H4 (cell line): ENCODE data around the gene GLT6D1. TPM values are rescaled to one million over a fixed set of nuclear protein-coding genes. Genes with fewer than 3 reads are reported as not detected.
"Not testable (repeated sequence)": the region's sequence is repeated elsewhere in the genome, so short reads cannot be mapped to it uniquely, and the experiment has no call there.

Source experiments
- DNase-seq: peaks from one replicate; pipeline ENCODE4 v3.0.0-alpha.2; 2015; ENCODE audit warnings: low spot score
- total RNA-seq: library from RNA; depleted of rRNA; stranded (reverse); fragments of >200 nt; shearing (Covaris generic); gene quantifications from 2 replicates; pipeline ENCODE4 v1.2.3, GENCODE V29; 2014

GLT6D1 gene
- total RNA-seq, 1 experiment from 2014 or later = not detected

DNA sequence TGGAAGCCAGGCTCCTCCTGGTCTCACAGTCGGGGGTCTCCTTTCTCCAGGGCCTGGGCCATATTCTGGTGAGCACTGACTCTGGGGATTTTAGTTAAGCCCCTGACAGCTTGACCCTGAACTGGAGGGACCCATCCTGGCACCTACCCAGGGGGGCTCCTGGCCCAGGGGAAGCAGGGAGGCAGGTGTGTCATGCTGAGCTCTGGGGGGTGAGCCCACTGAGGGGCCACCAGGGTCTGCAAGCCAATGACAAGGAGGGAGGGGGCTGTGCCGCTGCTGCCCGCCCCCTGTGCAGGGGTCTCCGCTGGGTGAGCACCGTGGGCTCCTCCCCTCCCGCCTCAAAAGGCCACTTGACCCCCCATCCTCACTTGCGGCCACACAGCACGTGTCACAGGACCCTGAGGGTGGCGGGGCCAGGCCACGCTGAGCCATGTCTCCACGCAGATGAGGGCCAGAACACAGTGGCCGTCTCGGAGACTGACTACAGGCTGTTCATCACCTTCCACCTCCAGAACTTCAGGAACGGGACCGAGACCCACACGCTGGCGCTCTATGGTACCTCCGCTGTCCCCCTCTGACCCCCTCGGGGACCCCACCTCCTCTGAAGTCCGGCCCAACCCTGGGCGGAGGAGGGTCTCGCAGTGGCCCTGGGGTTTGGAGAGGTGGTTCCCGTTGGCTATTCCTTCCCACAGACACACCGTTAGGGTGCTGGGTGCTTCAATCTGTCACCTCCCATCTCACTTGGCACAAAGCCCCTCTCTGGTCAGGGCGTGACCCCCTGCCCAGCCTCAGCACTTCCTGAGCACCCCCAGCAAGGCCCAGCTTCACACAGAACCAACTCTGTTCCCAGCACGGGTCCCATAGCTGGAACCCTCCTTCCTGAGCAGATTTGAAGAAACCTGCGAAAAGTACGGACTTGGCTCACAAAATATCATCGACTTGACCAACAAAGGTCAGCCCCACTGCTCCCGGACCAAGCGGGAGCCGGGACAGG is 25.8 kb upstream of the GLT6D1 start:
- no peak for DNase-seq

DNA sequence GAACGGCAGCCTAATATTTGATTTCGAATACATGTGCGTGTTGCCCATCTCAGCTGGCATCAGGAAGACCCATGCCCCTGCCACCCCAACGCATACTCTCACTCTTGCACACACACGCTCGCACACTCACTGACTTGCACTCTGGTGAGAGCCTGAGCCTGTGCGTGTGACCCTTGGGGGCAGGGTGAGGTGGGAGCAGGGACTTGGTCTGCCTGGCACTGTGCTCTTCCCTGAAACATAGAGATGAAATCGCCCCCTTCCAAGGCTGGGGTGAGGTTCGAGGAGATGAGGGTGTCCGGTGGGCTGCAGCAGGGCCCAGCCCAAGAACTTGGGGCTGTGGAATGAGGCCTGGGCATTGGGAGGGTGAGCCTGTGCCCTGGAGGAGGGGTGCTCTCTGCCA is 24.9 kb upstream of the GLT6D1 start:
- no peak for DNase-seq

DNA sequence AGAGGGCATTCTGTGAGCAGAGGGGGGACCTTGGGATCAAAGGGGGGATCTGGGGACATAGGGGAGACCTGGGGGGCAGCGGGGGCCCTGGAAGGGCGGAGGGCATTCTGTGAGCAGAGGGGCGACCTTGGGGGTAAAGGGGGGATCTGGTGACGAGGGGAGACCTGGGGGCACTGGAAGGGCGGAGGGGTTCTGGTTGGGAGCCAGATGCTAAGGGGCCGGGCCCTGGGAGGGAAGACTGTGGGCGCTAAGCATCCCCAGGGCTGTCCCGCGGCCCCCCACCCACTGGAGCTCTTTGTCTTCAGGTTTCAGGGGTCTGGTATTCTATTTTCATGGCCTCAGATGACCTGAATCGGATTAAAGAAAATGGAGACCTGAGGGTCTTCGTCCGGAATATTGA is 24.5 kb upstream of the GLT6D1 start:
- no peak for DNase-seq

DNA sequence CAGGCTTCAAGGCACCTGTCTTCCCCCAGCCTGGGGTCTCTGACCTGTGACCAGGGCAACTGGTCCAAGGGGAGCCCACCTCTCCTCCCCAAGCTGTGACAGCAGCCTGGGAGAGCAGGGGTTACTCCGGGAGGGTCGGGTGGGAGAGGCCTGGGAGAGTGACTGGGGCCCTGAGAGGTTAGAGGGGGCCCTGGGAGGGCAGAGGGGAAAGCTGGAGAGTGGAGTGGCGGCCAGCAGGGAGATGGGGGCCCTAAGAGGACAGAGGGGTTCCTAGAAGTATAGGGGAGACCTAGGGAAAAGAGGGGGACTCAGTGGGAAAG is 24.1 kb upstream of the GLT6D1 start:
- DNase-seq = no peak

DNA sequence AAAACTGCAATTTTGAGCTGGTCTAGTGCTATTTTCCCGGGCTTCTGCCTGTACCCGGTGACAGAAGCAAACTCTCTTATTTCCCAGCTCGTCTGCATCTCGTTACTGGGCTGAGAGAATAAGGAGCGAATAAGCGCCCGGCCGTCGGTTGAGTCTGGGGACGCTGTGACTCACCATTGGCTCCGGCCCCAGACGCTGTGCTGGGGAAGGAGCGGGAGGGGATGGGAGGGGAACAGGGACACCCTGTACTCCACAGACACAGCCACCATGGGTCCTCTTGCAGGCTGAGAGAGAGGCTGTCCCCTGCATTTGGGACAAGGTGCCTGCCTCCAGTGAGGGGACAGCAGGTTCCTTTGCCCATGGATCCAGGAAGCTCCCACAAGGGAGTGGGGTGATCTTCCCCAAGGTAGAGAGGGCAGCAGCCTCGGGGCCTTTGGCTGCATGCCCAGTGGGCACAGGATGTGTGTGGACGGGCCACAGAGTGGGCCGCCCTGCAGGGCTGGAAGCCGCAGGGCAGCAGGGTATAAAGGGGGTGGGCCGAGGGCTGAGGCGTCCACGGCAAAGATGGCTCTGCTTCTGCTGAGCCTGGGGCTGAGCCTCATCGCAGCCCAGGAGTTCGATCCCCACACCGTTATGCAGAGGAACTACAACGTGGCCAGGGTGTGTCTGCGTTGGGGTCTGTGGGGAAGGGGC is 23.6 kb upstream of the GLT6D1 start, which contains the start of gene LCN9:
TSS of gene LCN9 (plus strand) at position 552 of the 693 bp plus-strand sequence. CDS start at position 565, 13 bp downstream.
- peak; percentile 57 for DNase-seq

DNA sequence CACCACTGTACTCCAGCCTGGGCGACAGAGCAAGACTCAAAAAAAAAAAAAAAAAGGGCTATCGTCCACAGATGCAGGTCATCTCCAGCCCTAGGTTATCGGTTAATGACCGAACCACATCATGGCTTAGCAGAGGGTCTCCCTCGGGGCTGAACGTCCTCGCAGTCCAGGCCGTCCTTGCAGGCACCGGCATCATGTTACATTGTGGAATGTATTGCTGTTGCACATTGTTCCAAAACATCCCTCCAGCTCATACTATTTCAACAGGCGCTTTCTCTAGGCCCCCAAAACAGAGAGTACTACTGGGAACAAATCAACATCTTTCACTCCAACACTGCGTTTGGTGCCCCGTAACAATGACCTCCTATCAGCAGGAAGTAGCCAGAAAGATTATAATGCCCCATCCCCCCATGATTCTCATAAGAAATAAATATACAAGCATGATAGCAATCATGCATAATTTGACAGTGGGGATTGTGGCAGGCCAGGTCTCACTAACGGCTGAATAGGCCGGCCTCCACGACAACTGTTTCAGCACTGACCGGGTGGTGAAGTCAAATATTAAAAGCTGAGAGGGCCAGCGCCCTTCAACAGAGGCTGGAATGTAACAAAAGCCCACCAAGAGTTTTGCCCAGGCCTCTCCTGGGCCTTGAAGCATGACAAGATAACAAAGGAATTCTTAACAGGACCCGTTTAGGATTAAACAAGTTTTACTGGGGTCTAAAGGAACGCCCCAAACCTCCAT is 22.6 kb upstream of the GLT6D1 start:
- DNase-seq = no peak

DNA sequence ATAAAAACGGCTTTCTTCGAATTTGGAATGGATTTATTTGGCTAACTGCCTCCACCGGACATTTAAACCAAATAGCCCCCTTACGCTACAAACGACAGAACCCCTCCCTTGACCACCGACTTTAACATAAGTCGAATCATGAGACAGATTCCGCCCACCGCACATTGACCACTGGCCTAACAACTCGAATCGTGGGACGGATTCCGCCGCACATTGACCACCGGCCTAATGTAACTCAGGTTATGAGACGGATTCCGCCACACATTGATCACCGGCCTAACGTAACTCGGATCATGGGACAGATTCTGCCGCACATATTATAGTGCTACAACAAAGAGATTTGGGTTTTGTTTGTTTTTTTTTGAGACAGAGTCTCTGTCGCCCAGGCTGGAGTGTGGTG is 21.1 kb upstream of the GLT6D1 start:
- no peak for DNase-seq

DNA sequence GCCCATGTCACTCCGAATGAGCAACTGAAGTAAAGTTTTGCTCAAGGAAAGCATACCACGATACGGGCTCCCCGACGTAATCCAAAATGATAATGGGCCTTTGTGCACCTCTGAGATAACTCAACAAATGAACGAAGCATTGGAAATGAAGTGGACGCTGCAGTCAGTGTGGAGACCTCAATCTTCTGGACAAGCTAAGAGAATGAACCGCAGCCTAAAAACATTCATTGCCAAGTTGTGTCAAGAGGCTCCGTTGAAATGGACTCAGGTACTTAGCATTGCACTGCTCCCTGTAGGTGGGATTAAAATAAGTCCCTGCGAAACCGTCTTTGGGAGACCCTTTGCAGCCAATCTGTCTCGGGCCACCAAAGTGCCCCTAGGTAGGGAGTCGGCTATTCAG is 19.9 kb upstream of the GLT6D1 start:
- DNase-seq = no peak

DNA sequence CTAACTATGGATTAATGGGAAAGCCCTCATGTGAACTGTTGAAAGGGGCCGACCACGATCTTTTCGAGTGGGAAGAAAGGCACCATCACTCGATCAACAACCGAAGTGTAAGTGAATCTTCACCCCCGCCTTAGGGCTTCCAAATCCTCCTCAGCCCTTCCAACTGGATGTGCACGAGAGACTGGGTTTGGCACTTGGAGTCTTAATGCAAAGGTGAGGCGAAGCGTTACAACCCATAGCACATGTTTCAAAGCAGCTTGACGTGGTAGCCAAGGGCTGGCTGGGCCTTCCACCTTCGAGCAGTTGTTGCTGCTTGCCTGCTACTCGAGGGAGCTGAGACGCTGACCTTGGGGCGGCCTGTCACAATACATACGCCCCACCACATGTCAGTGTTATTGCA is 18.1 kb upstream of the GLT6D1 start:
- DNase-seq = no peak

DNA sequence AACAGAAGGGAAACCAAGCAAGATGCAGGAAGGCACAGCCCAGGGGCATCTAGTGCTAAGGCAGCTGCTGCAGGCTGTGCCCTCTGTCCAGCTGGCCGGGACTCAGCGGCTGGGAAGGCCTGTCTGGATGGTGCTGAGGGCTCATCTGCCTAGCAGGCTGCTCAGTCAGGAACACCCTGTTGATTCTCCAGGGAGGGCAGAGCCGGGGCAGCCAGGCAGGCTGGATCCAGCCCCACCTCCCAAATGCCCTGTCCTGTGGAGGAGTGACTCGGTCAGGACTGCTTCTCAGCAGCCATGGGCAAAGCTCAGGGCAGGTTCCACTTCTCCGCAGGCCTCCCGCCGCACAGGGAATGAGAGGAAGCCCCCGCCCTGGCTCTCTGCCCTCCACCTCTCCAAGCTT is 16.0 kb upstream of the GLT6D1 start:
- no peak for DNase-seq

DNA sequence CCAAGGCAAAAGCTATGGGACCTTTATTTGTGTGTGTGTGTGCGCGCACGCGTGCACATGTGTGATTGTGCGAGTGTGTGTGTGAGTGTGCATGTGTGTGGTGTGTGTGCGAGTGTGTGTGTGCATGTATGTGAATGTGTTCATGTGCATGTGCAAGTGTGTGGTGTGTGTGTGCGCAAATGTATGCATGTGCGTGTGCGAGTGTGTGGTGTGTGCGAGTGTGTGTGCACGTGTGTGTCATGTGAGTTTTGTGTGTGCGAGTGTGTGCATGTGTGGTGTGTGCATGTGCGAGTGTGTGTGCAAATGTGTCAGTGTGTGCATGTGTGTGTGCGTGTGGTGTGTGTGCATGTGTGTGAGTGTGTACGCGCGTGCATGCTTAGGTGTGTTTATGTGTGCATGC is 11.1 kb upstream of the GLT6D1 start:
- DNase-seq = no peak

DNA sequence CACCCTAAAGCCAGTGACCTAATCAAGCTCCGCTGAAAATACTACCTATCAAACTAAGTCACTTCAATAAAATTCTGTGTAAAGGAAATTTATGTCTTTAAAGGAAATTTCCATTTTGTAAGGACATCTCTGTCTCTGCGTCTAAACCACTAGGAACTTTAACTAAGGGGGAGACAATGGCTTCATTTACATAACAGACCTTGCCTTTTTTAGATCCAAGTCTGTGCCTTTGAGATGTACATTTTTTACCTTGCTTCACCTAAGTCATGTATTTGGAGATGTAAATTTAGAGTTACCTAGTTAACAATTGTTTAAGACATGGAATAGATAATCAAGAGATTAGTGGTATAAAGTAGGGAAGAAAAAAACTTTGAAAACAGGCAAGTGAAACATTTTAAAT is 10.2 kb upstream of the GLT6D1 start:
- no peak for DNase-seq

DNA sequence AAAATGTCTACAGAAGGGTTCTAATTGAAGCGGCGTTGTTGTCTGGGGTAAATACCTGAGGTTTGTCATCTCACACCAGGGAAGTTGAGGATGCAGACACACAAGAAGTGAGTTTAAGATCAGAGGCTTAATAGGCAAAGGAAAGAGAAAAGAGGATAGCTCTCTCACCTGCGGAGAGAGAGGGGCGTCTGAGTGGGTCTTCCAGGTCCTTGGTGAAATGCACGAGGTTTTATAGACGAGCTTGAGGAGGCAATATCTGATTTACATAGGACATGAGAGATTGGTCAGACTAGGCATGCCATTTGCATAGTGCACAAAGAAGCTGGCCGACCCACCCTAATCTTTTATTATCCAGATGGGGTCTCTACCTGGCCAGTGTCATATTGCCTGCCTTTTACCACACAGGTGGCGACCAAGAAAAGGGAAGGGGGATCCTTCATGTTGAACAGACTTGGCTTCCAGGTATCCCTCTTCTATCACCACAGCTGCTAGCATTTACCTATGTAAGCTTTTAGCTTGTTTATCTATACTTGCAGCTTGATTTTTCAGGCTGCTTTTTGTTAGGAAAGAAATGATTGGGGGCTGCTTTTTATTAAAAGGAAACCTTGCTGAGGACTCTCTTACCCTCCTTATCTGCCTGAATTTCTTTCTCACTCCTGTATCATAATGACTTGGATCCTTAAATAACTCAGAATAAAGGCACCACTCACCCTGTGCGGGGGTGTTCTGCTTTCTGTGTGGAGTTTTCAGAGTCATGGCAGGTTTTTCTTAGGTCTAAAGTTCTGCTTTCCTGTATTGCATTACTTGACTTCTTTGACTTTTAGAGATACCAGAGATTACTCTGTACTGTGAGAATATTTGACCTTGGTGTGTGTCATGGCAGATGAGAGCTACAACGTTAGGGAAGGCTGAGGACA is 9.4 kb upstream of the GLT6D1 start:
- no peak for DNase-seq

DNA sequence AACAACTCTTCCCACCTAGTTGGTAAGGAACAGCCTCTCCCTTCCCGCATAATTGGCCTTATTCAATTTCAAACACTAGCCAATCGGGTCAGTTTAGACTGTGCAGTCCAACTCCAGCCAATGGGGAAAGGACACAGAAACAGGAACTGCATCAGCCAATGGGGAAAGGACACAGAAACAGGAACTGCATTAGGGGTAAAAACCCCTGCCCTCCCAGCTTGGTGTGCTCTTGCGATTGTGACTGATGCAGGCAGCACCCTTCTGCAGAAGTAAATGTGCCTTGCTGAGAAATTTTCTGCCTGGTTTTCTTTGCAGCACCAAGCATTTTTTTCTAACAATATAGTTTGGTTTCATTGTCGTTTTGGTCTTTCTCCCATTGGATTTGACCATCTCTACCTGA is 8.5 kb upstream of the GLT6D1 start:
- DNase-seq = no peak

DNA sequence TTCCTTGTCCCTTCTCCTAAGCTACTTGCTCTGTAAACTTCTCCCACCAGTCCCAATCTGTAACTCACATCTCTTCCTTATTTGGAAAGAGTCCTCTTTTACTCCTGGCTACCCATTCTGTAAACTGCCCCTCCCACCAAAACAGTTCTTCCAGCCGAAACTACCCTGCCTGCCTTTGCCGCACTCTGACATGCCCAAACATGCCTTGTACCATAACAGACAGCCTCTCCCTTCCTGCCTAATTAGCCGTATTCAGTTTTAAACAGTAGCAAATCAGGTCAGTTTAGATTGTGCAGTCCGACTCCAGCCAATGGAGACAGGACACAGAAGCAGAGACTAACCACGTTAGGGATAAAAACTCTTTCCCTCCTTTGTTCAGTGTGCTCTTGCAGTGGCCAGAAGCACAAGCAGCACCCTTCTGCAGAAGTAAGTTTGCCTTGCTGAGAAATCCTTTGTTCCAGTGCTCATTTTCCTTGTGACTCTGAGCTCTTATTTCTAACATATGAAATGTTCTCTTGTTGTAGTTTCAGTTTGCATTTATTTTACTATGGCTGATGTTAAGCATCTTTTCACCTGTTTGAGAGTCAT is 5.4 kb upstream of the GLT6D1 start:
- no peak for DNase-seq

DNA sequence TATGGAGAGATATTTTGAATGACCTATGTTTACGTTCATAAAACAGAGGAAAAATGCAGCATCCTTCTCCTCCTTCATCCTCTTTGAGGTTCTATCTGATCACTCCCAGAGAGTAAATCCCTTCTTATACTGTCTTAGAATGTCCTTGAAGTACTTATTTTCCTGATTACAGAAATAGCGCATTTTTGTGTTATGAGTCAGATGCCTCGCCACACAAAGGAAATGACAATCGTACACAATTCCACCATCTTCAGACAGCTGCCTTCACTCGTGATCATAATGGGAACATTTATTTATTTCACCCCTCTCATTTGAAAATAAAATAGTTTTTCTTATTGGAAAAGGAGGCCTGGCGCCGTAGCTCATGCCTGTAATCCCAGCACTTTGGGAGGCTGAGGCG is 2.4 kb upstream of the GLT6D1 start:
- peak; percentile 32 for DNase-seq

DNA sequence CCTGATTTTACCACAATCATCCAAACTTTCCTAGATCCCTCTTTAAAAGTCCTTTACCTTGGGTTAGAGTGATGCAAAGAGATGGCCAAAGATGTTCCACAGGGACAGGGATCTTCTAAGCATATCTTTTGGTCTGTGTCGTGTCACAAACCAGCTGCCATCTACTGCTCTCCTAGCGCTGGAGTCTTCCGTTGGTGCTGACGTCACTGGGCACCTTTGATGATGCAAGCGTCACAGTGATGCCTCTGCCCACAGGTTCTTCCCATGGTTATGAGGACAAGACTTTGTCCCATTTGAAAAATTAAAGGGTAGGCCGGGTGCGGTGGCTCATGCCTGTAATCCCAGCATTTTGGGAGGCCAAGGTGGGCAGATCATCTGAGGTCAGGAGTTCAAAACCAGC is 1.7 kb upstream of the GLT6D1 start:
- DNase-seq = no peak

DNA sequence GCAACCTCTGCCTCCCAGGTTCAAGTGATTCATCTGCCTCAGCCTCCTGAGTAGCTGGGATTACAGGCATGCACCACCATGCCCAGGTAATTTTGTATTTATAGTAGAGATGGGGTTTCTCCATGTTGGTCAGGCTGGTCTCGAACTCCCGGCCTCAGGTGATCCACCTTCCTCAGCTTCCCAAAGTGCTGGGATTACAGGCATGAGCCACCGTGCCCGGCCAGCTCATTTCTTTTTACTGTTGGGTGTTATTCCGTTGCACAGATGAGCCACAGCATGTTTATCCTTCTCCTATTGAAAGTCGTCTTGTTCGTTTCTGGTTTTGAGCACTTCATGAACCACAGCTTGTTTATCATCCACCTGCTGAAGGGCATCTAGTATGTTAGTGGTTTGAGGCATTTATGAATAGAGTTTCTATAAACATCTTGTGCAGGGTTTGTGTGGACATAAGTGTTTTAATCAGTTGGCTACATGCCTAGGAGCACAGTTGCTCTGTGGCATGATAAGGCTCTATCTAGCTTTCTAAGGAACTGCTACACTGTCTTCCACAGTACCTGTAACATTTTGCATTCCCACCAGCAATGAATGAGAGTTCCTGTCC is 2.3 kb downstream of the GLT6D1 start:
- not testable (repeated sequence) for DNase-seq

DNA sequence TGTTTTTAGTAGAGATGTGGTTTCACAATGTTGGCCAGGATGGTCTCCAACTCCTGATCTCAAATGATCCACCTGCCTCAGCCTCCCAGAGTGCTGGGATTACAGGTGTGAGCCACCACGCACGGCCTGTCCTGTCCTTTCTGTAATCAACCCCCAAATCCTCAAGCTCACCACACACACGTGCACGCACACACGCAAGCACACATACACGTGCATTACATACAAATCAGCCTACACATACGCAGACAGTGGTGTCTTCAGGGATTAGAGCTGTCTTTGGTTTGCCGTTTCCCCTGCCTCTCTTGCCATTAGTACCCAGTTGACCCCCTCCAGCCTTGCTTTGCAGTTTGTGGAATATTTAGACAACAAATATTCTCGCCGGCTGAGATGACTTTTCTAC is 6.5 kb downstream of the GLT6D1 start:
- DNase-seq = no peak

DNA sequence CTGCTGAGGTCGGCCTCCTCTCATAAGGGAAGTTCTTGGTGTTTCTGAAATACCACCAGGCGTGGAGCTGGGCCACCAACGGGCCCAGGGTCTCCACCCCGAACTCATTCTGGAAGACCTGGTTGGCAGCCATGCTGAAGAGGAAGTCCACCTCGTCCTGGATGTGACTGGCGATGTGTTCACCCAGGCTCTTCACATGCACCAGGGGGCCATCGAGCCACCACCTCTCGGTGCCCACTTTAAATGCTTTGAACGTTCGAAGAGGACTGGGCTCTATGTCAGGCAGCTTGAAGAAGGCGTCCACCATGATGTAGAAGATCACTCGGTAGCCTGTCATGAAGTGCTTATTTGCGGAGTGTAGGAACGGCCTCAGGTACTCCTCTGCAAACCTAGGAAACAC is 15.1 kb downstream of the GLT6D1 start:
- DNase-seq = no peak
